HCT116 (cell line): Measurements from ENCODE around the gene DDX53.

Experiments used
- CTCF ChIP-seq, 3 experiments: fragments of 200-600 bp in 1 of 3; sonication (generic) in 1 of 3; IDR thresholded peaks in 2 of 3; conservative IDR thresholded peaks in 1 of 3; 2 replicates each; pipeline ENCODE4 v1.5.1; 2012 to 2017; ENCODE audit warnings: low read depth in 2 of 3, low read length in 2 of 3, antibody characterized with exemption in 1 of 3, borderline replicate concordance in 1 of 3, control low read depth in 1 of 3, mild to moderate bottlenecking in 1 of 3, mixed read lengths in 1 of 3, mixed run types in 1 of 3, moderate library complexity in 1 of 3; ENCODE audit not compliant: insufficient read depth in 1 of 3
- EZH2phosphoT487 ChIP-seq: fragments of 200-600 bp; IDR thresholded peaks from 2 replicates; pipeline ENCODE4 v1.6.1; 2018; ENCODE audit warnings: antibody characterized with exemption, borderline replicate concordance
- TCF7L2 ChIP-seq: IDR thresholded peaks from 2 replicates; pipeline ENCODE4 v1.7.0; 2011; ENCODE audit warnings: borderline replicate concordance, inconsistent platforms; ENCODE audit not compliant: insufficient read depth, insufficient read length; ENCODE audit errors: extremely low read depth
- ZNF274 ChIP-seq: fragments of 200-500 bp; sonication (Bioruptor generic); IDR thresholded peaks from 2 replicates; pipeline ENCODE4 v1.6.1; 2014; ENCODE audit warnings: mild to moderate bottlenecking, low read depth, low read length, inconsistent platforms

- TF ChIP-seq EZH2phosphoT487 (no peak), CTCF (IDR thresholded peaks at IDR 0.05 in 2 of 3, conservative IDR thresholded peaks at IDR 0.05 in 1 of 3; ENCODE audit: borderline replicate concordance in 1 of 3, insufficient read depth in 1 of 3, low read depth in 2 of 3, low read length in 2 of 3) (no peak), ZNF274 (no peak), TCF7L2 (no peak)
These were observed 12.4 kb downstream of the DDX53 start for GRCh38 chrX:23012162-23012561.
